Natural killer cell (primary cell): ENCODE results near the gene HNRNPF. TPM values are rescaled to one million over a fixed set of nuclear protein-coding genes. Genes with fewer than 3 reads are reported as not detected.

Experiments
- ATAC-seq, 3 donors: fragments of 150-1000 bp in 2 of 3; fragments of 200-7000 bp in 1 of 3; cut with Tn5 transposase; 1 replicate in 1 of 3; 2 replicates in 2 of 3; pipeline ENCODE4 v1.10.0; 2021; ENCODE audit warnings: mild to moderate bottlenecking in 2 of 3, moderate library complexity in 2 of 3
- DNase-seq, 2 donors: peaks; one replicate each; pipeline versions ENCODE4 v3.0.0 to v3.0.0-alpha.2; 2013 to 2021; ENCODE audit warnings: mixed read lengths in 1 of 2
- H3K27ac ChIP-seq: one replicate; pipeline ENCODE4 v1.5.1; 2013; ENCODE audit warnings: mild to moderate bottlenecking, low read length
- H3K27me3 ChIP-seq: one replicate; pipeline ENCODE4 v1.6.1; 2013; ENCODE audit warnings: low read length; ENCODE audit not compliant: control insufficient read depth, insufficient read depth
- H3K36me3 ChIP-seq: one replicate; pipeline ENCODE4 v1.6.1; 2013; ENCODE audit warnings: low read length; ENCODE audit not compliant: control insufficient read depth, insufficient read depth
- H3K4me1 ChIP-seq: one replicate; pipeline ENCODE4 v1.6.1; 2013; ENCODE audit warnings: low read length; ENCODE audit not compliant: control insufficient read depth, insufficient read depth
- H3K4me3 ChIP-seq: one replicate; pipeline ENCODE4 v1.5.1; 2013; ENCODE audit warnings: low read length
- H3K9me3 ChIP-seq: one replicate; pipeline ENCODE4 v1.6.1; 2013; ENCODE audit warnings: low read length; ENCODE audit not compliant: control insufficient read depth, insufficient read depth
- H3K27ac Mint-ChIP-seq, 2 donors: one replicate each; pipeline ENCODE4 v1.8.0; 2022; ENCODE audit warnings: mild to moderate bottlenecking in 2 of 2, mixed read lengths in 2 of 2, moderate library complexity in 1 of 2
- H3K27me3 Mint-ChIP-seq, 2 donors: one replicate each; pipeline ENCODE4 v1.8.0; 2022; ENCODE audit warnings: low read depth in 2 of 2, mixed read lengths in 2 of 2
- H3K36me3 Mint-ChIP-seq: one replicate; pipeline ENCODE4 v1.8.0; 2022; ENCODE audit warnings: mixed read lengths
- H3K4me1 Mint-ChIP-seq, 2 donors: one replicate each; pipeline ENCODE4 v1.8.0; 2022; ENCODE audit warnings: mixed read lengths in 2 of 2
- H3K4me3 Mint-ChIP-seq: one replicate; pipeline ENCODE4 v1.8.0; 2022; ENCODE audit warnings: mild to moderate bottlenecking, moderate library complexity, mixed read lengths
- H3K9me3 Mint-ChIP-seq, 2 donors: one replicate each; pipeline ENCODE4 v1.8.0; 2022; ENCODE audit warnings: mixed read lengths in 2 of 2
- WGBS: methylation state at CpG from one replicate; pipeline ENCODE4 v1.1.7; 2013; ENCODE audit warnings: missing lambda C conversion rate; ENCODE audit not compliant: insufficient coverage; 5-methylcytosine and 5-hydroxymethylcytosine counted together
- intact Hi-C: fragments of 100-400 bp; cut with micrococcal nuclease; formaldehyde crosslinking; loops from one replicate; pipeline ENCODE4 v1.14.2; 2022
- total RNA-seq, 4 donors: library from RNA; stranded (reverse); fragments of 120-200 nt in 1 of 4; gene quantifications; one replicate each; pipeline versions ENCODE4 v1.2.3 to v1.2.4, GENCODE V29; 2013 to 2022
- TF ChIP-seq, protein P1 (sequence below): fragments of 200-600 bp; IDR thresholded peaks from one replicate; pipeline ENCODE4 v1.8.0; 2022; ENCODE audit warnings: antibody characterized with exemption

The HNRNPF gene
- total RNA-seq, 3 donors from 2014 or later (not counting 1 experiment from before 2014, with no cell fraction given): 122 to 160 (median 125) TPM

- Histone ChIP-seq H3K27me3 (no peaks in the 10 kb centered on the region), H3K27ac (peak overlapping the region; percentile 96), H3K36me3 (no peaks in the 10 kb centered on the region), H3K4me3 (peak overlapping the region; percentile 30), H3K9me3 (no peaks in the 10 kb centered on the region), H3K4me1 (peaks cover 50% of the 10 kb centered on the region)
- Mint-ChIP-seq H3K4me1 (peaks cover 35 to 41% of the 10 kb centered on the region in 2 donors), H3K4me3 (peak overlapping the region; percentile 80), H3K27ac (peak overlapping the region; percentile 97), H3K27me3 (no peaks in the 10 kb centered on the region), H3K36me3 (no peaks in the 10 kb centered on the region), H3K9me3 (no peaks in the 10 kb centered on the region)
- 53% methylated on average over 18 of the region's 18 CpGs for WGBS
- DNase-seq (no peak), ATAC-seq (no peak)
- intact Hi-C loops: loop anchor here (2.0 kb wide), 2 partner anchors 13 to 17 kb away; partner anchors contain the start of gene ZNF487
- TF ChIP-seq, protein P1, sequence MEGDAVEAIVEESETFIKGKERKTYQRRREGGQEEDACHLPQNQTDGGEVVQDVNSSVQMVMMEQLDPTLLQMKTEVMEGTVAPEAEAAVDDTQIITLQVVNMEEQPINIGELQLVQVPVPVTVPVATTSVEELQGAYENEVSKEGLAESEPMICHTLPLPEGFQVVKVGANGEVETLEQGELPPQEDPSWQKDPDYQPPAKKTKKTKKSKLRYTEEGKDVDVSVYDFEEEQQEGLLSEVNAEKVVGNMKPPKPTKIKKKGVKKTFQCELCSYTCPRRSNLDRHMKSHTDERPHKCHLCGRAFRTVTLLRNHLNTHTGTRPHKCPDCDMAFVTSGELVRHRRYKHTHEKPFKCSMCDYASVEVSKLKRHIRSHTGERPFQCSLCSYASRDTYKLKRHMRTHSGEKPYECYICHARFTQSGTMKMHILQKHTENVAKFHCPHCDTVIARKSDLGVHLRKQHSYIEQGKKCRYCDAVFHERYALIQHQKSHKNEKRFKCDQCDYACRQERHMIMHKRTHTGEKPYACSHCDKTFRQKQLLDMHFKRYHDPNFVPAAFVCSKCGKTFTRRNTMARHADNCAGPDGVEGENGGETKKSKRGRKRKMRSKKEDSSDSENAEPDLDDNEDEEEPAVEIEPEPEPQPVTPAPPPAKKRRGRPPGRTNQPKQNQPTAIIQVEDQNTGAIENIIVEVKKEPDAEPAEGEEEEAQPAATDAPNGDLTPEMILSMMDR: no peak
These were observed 11.0 kb upstream of the HNRNPF start for GRCh38 chr10:43419997-43420368.

GRCh38 chr10:43417950-43418768 is 9.2 kb upstream of the HNRNPF start:
- Mint-ChIP-seq H3K27ac (peak overlapping the region; percentile 91 to 94), H3K36me3 (no peaks in the 10 kb centered on the region), H3K4me1 (peaks cover 35 to 41% of the 10 kb centered on the region in 2 donors), H3K9me3 (no peaks in the 10 kb centered on the region), H3K27me3 (no peaks in the 10 kb centered on the region), H3K4me3 (peak overlapping the region; percentile 70)
- DNase-seq (peak; percentile 37 to 75), ATAC-seq (peak; percentile 39 to 75 (median 44))
- Histone ChIP-seq H3K4me3 (no peak overlapping the region), H3K27me3 (no peaks in the 10 kb centered on the region), H3K27ac (peak overlapping the region; percentile 76), H3K9me3 (no peaks in the 10 kb centered on the region), H3K36me3 (no peaks in the 10 kb centered on the region), H3K4me1 (peaks cover 54% of the 10 kb centered on the region)
- 43% methylated on average over 13 of the region's 14 CpGs for WGBS
- intact Hi-C loops: no loop called here
- TF ChIP-seq, protein P1: no peak

DNA sequence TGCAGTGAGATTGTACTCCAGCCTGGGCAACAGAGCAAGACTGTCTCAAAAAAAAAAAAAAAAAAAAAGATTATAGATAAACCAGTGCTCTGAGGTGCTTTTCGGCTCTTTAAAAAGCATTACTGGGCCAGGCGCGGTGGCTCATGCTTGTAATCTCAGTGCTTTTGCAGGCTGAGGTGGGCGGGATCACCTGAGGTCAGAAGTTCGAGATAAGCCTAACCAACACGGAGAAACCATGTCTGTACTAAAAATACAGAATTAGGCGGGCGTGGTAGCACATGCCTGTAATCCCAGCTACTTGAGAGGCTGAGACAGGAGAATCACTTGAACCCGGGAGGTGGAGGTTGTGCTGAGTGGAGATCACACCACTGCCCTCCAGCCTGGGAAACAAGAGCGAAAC is 6.6 kb upstream of the HNRNPF start:
- Histone ChIP-seq H3K9me3 (no peaks in the 10 kb centered on the region), H3K36me3 (no peaks in the 10 kb centered on the region), H3K27me3 (no peaks in the 10 kb centered on the region), H3K27ac (no peak overlapping the region), H3K4me1 (peaks cover 43% of the 10 kb centered on the region), H3K4me3 (no peak overlapping the region)
- TF ChIP-seq, protein P1: no peak
- no peaks in the 10 kb centered on the region for H3K27me3 Mint-ChIP-seq
- no peak overlapping the region for H3K4me3 Mint-ChIP-seq
- no peaks in the 10 kb centered on the region for H3K9me3 Mint-ChIP-seq
- no peaks in the 10 kb centered on the region for H3K36me3 Mint-ChIP-seq
- peak overlapping the region in 1 of 2 donors; percentile 62 for H3K27ac Mint-ChIP-seq
- 87% methylated on average over 8 of the region's 10 CpGs for WGBS
- intact Hi-C loops: no loop called here
- peaks cover 30% of the 10 kb centered on the region in 2 donors for H3K4me1 Mint-ChIP-seq
- no peak for DNase-seq
- ATAC-seq: no peak
